ENCODE data around the gene GSDME. TPM values are rescaled to one million over a fixed set of nuclear protein-coding genes. Genes with fewer than 3 reads are reported as not detected.

GSDME gene
- total and polyA plus RNA-seq, 2 experiments from 2014 or later, result 35.1 to 48.1 TPM

DNA sequence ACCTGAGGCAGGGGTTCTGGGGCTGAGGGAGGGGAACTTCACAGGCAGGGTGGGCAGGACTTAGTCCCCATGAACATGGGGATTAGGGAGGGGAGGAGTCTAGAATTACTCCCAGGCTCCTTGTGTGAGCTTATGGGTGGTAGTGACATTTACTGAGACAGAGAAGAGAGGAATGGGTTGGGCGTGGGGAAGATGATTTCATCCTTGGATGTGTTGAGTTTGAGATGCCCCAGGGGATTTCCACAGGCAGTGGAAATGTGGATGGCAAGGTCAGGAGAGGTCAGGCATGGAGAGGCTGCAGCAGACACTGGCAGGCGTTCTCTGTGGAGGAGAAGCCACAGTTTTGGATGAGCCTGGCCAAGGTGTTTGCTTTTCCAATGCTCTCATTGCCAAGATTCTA is 26.4 kb upstream of the GSDME start:
- Histone ChIP-seq H3K79me2 (no peaks in the 10 kb centered on the region), H3K9me2 (replicated peaks; ENCODE audit: insufficient read depth) (no peaks in the 10 kb centered on the region), H4K20me1 (ENCODE audit: insufficient read depth, poor library complexity, severe bottlenecking) (no peaks in the 10 kb centered on the region), H2AFZ (no peak overlapping the region), H3K27ac (no peak overlapping the region), H3K36me3 (replicated peaks; ENCODE audit: insufficient read depth, low read depth) (no peaks in the 10 kb centered on the region), H3K4me1 (ENCODE audit: insufficient read depth) (no peaks in the 10 kb centered on the region), H3K9me3 (ENCODE audit: low read depth) (no peaks in the 10 kb centered on the region), H3K4me2 (no peak overlapping the region), H3K4me3 (no peak overlapping the region), H3K27me3 (no peaks in the 10 kb centered on the region)
- DNase-seq (ENCODE audit: low spot score), result no peak
- WGBS (ENCODE audit: low lambda C conversion rate, missing lambda C conversion rate), result 84% methylated on average over 2 of the region's 2 CpGs
- no peak for TF ChIP-seq EZH2phosphoT487 (IDR thresholded peaks at IDR 0.05; ENCODE audit: low read depth, severe bottlenecking, unreplicated experiment)
- TF ChIP-seq, protein P1, sequence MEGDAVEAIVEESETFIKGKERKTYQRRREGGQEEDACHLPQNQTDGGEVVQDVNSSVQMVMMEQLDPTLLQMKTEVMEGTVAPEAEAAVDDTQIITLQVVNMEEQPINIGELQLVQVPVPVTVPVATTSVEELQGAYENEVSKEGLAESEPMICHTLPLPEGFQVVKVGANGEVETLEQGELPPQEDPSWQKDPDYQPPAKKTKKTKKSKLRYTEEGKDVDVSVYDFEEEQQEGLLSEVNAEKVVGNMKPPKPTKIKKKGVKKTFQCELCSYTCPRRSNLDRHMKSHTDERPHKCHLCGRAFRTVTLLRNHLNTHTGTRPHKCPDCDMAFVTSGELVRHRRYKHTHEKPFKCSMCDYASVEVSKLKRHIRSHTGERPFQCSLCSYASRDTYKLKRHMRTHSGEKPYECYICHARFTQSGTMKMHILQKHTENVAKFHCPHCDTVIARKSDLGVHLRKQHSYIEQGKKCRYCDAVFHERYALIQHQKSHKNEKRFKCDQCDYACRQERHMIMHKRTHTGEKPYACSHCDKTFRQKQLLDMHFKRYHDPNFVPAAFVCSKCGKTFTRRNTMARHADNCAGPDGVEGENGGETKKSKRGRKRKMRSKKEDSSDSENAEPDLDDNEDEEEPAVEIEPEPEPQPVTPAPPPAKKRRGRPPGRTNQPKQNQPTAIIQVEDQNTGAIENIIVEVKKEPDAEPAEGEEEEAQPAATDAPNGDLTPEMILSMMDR (IDR thresholded peaks at IDR 0.05; ENCODE audit: poor library complexity), result no peak
- no peak for TF ChIP-seq EZH2 (IDR thresholded peaks at IDR 0.05; ENCODE audit: borderline replicate concordance)

DNA sequence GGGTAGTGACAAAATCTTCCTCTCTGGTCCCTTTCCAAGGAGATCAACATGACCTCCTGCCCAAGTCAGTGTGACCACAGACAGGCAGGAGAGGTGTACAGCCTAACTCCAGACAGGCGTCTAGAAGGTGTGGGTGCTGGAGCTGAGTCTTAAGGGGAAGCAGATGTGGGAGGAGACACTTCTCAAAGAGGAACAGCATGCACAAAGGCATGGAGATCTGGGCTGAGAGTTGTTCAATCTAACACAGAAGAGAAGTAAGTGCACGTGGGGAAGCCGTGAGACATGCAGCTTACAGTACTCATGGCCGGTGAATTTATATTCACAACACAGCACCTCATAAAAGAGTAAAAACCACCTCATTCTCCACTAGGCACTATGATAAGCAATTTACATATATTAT is 23.8 kb upstream of the GSDME start:
- Histone ChIP-seq H3K9me2 (replicated peaks; ENCODE audit: insufficient read depth) (no peaks in the 10 kb centered on the region), H2AFZ (no peak overlapping the region), H3K4me1 (ENCODE audit: insufficient read depth) (no peaks in the 10 kb centered on the region), H3K27ac (no peak overlapping the region), H3K79me2 (no peaks in the 10 kb centered on the region), H3K4me3 (no peak overlapping the region), H3K27me3 (no peaks in the 10 kb centered on the region), H3K36me3 (replicated peaks; ENCODE audit: insufficient read depth, low read depth) (no peaks in the 10 kb centered on the region), H3K4me2 (no peak overlapping the region), H4K20me1 (ENCODE audit: insufficient read depth, poor library complexity, severe bottlenecking) (no peaks in the 10 kb centered on the region), H3K9me3 (ENCODE audit: low read depth) (no peaks in the 10 kb centered on the region)
- WGBS (ENCODE audit: low lambda C conversion rate, missing lambda C conversion rate), result 90% methylated on average over 4 of the region's 4 CpGs
- TF ChIP-seq EZH2 (IDR thresholded peaks at IDR 0.05; ENCODE audit: borderline replicate concordance) (no peak), EZH2phosphoT487 (IDR thresholded peaks at IDR 0.05; ENCODE audit: low read depth, severe bottlenecking, unreplicated experiment) (no peak)
- TF ChIP-seq, protein P1 (IDR thresholded peaks at IDR 0.05; ENCODE audit: poor library complexity), result no peak
- no peak for DNase-seq (ENCODE audit: low spot score)

DNA sequence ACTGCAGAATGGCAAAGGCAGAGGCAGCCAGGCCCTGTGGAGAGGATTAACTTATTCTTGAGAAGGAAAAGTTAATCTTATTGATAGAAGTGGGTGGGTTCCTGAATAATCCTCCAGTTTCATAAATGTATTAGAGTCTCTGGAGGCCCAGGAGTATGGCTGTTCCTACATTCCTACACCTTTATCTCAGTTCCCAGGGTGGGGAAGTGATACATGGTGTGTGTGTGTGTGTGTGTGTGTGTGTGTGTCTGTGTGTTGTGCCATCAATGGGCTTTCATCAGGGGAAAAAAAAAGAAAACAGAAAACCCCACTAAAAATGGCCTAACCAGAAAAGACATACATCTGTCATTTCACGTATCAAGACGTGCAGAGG is 22.0 kb upstream of the GSDME start:
- no peak overlapping the region for H2AFZ ChIP-seq

More for the DNA sequence above, 22.0 kb upstream of the GSDME start:
- Histone ChIP-seq H3K36me3 (replicated peaks; ENCODE audit: insufficient read depth, low read depth) (no peaks in the 10 kb centered on the region), H3K9me2 (replicated peaks; ENCODE audit: insufficient read depth) (no peaks in the 10 kb centered on the region), H3K27ac (no peak overlapping the region), H3K27me3 (no peaks in the 10 kb centered on the region), H3K4me2 (no peak overlapping the region), H3K9me3 (ENCODE audit: low read depth) (no peaks in the 10 kb centered on the region), H3K4me1 (ENCODE audit: insufficient read depth) (no peaks in the 10 kb centered on the region), H4K20me1 (ENCODE audit: insufficient read depth, poor library complexity, severe bottlenecking) (no peaks in the 10 kb centered on the region), H3K79me2 (no peaks in the 10 kb centered on the region), H3K4me3 (no peak overlapping the region)
- 97% methylated on average over 2 of the region's 2 CpGs for WGBS (ENCODE audit: low lambda C conversion rate, missing lambda C conversion rate)
- TF ChIP-seq EZH2phosphoT487 (IDR thresholded peaks at IDR 0.05; ENCODE audit: low read depth, severe bottlenecking, unreplicated experiment) (no peak), EZH2 (IDR thresholded peaks at IDR 0.05; ENCODE audit: borderline replicate concordance) (no peak)
- TF ChIP-seq, protein P1 (IDR thresholded peaks at IDR 0.05; ENCODE audit: poor library complexity), result no peak
- DNase-seq (ENCODE audit: low spot score), result no peak
